NOMO-1 treated with DMSO at 0.1 percent for 48 hours (cell line): ENCODE data around the gene HAPLN2.
A peak's percentile ranks its signal among the peaks of the same experiment; 100 is the strongest.

Experiments used
- DNase-seq: peaks from one replicate; lab custom pipeline; 2025; ENCODE audit not compliant: unreplicated experiment; lab: John Stamatoyannopoulos, UW

Gene HAPLN2

DNA sequence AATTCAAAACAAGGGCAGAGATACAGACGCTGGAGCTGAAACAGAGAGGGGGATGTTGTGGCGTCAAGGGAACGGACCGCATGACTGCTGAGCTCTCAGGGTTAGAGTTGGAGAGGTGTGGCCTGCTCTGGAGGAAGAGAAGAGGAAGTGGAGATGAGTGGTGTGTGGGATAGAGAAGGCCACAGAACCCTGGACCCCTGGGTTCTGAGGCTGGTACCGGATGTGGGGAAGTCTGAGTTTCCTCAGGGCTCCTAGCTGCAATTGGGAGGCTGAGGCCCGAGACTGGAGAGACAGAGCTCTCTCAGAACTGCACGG lies 24.5 kb downstream of the HAPLN2 start:
- peak; percentile 67 for DNase-seq

DNA sequence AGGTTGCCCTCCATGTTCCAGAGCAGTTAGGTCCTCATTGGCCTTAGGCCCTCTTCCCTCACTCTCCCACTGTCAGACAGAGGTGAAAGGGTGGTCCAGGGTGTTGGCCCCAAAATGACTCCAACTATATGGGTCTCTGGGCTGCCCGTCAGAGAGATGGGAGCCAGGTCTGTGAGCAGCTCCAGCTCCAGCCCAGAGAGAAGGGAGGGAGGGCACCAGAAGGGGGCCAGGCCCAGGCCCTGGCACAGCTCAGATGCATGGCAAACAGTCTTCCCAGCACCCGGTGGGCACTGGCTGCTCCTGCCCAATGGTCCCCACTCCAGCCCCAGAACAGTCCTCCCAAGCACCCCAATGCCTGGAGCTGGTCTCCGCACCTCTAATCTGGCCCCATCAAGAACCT lies 24.9 kb downstream of the HAPLN2 start:
- no peak for DNase-seq

DNA sequence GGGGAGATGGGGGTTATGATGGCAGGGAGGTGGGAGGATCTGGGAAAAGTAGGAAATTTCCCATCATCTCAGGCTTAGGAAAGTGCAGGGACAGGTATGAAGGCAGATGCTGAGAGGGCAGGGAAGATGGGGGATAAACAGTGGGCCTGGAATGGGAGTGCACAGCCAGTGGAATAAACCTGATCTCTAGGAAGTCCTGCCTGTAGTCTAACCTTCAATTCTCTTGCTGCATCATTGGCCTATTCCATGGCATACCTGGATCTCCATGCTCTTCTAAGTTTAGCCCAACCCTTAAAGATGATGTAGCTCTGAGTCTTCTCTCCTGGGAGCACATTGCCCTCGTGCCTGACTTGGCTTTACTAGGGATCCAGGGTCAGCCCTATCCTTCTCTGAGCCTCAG lies 25.4 kb downstream of the HAPLN2 start:
- DNase-seq, result no peak

DNA sequence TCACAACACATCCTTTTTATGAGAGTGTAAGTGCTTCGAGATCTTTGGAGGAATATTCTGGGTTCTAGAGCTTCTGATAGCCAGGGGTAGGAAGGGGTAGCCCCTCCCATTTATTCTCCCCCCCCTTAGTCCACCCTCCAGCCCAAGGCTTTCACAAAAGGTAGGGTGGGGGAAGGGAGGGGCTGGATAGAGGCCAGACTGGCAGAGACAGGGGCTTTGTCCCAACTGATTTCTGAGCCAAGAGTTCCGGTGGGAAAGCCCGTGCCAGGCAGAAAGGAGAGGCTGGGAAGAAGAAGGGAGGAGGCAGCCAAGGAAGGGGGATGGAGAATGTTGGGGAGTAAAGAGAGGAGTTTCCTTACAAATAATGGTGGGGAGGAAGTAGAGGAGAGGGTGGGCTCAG lies 25.8 kb downstream of the HAPLN2 start:
- DNase-seq, result no peak

DNA sequence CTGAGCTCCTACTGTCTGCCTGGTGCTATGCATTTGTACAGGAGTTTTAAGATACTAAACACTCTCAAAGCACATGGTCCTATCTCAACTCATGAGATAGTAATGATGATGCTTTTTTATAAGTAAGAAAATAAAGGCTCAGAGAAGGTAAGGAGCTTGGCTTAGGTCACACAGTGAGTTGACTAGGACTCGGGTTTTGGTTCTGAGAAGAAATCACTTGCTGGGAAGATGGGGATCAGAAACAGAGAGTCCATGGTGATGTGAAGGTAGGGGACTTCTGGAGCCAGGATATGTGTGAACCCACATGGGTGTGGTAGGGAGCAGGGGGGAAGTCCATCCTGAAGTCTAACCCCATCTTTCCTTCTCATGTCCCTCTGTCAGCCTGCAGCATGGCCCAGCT lies 26.5 kb downstream of the HAPLN2 start:
- DNase-seq, result no peak

DNA sequence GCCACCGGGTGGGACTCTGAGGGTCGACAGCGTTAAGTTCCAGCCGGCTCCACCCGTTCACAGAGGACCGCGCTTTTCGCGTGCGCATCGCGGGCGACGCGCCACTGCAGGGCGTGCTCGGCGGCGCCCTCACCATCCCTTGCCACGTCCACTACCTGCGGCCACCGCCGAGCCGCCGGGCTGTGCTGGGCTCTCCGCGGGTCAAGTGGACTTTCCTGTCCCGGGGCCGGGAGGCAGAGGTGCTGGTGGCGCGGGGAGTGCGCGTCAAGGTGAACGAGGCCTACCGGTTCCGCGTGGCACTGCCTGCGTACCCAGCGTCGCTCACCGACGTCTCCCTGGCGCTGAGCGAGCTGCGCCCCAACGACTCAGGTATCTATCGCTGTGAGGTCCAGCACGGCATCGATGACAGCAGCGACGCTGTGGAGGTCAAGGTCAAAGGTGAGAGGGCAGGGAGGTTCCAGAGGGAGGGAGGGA lies 27.6 kb downstream of the HAPLN2 start:
- DNase-seq, result no peak

DNA sequence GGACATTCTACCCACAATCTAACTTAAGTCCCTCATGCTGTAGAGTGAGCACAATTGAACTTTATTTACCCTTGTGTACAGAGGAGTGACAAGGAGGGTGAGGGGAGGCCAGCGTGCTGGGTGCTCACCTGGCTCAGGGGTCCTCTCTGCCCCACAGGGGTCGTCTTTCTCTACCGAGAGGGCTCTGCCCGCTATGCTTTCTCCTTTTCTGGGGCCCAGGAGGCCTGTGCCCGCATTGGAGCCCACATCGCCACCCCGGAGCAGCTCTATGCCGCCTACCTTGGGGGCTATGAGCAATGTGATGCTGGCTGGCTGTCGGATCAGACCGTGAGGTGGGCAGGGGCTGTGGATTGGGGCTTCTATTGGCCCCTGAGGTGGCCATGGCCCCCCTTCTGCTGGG lies 28.1 kb downstream of the HAPLN2 start:
- no peak for DNase-seq

DNA sequence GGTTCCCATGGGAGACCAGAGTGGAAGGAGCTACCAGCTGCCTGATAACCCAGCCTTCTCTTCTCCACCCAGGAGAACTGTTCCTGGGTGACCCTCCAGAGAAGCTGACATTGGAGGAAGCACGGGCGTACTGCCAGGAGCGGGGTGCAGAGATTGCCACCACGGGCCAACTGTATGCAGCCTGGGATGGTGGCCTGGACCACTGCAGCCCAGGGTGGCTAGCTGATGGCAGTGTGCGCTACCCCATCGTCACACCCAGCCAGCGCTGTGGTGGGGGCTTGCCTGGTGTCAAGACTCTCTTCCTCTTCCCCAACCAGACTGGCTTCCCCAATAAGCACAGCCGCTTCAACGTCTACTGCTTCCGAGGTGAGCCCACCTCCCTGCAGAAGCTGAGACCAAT lies 29.3 kb downstream of the HAPLN2 start:
- no peak for DNase-seq

DNA sequence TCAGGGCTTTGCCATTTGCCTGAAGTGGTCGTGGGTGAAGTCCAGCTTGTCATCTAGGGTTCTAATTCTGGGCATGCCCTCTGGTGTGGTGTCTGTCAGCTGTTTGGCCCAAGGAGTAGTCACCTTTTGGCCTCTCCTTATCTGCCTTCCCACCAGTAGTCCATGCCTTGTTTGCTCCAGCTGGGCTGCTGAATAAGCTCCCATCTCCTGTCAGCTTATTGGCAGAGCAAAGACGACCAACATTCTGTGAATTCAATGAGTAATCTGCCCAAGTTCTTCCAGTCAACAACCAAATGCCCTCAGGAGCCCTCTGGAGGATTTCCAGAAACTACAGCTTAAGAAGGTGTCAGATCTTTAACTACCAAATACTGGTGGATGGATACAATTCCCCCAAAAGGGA lies 29.7 kb downstream of the HAPLN2 start:
- DNase-seq, result no peak

DNA sequence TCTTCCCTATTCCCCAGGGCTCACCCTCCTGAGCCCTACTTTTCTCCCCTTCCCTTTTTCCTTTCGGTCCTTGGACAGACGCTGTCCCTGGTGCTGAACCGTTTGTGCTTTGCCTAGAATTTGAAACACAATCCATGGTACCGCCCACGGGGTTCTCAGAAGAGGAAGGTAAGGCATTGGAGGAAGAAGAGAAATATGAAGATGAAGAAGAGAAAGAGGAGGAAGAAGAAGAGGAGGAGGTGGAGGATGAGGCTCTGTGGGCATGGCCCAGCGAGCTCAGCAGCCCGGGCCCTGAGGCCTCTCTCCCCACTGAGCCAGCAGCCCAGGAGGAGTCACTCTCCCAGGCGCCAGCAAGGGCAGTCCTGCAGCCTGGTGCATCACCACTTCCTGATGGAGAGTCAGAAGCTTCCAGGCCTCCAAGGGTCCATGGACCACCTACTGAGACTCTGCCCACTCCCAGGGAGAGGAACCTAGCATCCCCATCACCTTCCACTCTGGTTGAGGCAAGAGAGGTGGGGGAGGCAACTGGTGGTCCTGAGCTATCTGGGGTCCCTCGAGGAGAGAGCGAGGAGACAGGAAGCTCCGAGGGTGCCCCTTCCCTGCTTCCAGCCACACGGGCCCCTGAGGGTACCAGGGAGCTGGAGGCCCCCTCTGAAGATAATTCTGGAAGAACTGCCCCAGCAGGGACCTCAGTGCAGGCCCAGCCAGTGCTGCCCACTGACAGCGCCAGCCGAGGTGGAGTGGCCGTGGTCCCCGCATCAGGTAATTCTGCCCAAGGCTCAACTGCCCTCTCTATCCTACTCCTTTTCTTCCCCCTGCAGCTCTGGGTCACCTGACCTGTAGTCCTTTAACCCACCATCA lies 33.1 kb downstream of the HAPLN2 start:
- peak; percentile 13 for DNase-seq

DNA sequence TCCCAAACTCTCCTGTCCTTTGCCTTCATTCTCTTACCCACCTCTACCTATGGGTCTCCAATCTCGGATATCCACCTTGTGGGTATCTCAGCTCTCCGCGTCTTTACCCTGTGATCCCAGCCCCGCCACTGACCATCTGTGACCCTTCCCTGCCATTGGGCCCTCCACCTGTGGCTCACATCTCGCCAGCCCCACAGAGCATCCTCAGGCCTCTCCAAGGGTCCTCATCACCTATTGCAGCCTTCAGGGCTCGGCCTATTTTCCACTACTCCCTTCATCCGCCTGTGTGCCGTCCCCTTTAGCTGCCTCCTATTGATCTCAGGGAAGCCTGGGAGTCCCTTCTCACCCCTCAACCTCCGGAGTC lies 33.8 kb downstream of the HAPLN2 start:
- no peak for DNase-seq

DNA sequence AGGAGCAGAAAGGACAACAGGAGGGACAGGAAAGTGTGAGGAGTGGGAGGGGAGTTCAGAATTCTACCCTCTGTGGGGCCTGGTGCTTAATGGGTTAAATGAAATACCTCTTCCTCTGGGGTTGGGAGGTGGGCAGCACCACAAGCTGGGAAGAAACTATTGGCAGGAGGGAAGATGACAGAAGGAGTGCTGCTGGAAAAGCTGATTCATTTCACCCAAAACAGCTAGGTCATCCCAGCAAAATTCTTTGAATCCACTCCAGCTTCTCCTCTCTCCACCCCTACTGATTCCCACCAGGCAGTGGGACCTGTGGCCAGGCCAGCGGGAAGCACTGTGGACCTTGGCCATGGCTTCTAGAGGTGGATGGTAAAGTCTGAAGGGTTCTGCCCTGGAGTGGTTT lies 35.5 kb downstream of the HAPLN2 start:
- DNase-seq, result no peak

DNA sequence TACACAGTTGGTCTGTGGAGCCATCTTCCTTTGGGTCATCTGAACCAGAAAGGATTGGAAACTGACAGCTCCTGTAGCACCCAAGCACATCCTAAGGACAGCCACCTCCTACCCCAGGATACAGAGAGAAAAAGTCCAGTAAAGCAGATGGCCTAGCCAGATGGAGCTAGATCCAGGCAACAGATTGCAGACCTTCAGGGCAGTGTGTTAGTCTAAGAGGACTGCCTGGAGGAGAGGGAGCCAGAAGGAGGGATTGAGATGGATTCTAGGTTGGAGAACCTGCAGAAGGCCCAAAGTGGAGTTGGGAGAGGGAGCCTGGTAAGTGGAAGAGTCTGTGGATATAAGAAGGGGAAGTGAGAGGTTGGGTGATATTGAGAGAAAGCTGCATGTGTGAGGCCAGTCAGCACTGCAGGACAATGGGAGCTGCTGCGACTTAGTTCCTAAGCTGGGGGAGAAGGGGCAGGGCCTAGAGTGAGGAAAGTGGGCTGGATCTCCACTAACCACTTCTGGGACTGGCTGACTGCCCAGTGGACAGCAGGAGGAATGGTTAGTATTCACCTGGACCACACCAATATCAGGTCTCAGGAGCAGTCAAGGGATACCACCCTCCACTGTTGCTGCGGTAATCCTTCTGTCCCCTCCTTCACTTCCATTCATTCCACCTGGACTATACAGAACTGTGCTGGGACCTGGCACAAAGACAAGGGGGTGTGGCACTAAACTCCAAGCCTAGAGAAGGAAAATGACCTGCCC lies 36.1 kb downstream of the HAPLN2 start:
- peak; percentile 10 for DNase-seq

DNA sequence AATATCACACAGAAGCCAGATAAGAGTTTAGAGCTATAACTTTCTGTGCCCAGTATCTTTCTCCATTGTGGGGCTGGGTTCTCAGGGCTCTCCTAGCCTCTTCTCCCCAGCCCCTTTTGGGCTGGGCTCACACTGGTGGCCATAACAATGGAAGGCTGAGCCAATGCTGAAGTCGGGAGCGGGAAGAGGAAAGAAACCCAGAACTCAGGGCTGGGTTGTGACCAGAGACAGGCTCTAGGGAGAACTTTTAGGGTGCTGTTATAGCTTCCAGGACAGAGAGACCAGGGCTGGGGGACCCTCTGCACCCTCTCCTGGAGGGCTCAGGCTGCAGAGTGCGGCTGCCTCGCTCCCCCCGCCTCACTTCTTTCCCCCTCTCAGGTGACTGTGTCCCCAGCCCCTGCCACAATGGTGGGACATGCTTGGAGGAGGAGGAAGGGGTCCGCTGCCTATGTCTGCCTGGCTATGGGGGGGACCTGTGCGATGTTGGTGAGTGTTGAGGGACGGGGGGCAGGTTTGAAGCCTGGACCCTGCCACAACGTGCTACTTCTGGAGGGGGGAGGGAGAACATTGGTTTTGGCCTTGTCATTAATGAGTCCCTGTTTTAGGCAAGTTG lies 36.8 kb downstream of the HAPLN2 start:
- no peak for DNase-seq

DNA sequence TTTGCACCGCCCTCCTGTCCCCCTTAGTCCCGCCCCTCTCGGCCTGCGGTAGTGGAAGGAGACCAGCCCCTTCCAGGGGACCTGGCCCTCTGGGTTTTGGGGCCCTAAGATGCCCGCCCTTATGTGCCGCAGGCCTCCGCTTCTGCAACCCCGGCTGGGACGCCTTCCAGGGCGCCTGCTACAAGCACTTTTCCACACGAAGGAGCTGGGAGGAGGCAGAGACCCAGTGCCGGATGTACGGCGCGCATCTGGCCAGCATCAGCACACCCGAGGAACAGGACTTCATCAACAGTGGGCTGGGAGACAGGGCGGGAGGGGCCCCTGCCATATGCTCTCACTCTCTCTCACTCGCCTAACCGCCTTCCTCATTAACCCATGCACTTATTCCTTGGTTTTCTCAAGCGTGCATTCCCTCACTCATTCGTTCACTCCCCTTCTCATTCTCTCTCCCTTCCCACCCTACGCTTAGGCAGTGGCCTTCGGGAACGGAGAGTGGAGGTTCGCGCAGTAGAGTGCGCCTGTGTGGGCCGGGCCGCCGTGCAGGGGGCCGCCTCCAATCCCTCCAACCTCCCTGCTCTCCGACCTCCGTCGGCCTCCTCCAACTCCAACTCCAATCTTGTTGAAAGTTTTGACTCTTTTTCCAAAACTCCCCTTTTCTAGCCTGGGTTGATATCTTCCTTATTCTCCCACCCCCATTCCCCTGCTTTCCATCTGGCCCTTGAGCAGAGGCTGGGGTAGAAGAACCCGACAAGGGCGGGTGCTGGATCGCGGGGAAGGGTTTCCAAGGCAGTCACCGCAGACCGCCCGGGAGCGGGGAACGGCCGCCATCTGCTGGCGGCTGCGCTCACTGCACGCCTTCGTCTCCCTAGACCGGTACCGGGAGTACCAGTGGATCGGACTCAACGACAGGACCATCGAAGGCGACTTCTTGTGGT lies 37.9 kb downstream of the HAPLN2 start:
- peak; percentile 8 for DNase-seq

DNA sequence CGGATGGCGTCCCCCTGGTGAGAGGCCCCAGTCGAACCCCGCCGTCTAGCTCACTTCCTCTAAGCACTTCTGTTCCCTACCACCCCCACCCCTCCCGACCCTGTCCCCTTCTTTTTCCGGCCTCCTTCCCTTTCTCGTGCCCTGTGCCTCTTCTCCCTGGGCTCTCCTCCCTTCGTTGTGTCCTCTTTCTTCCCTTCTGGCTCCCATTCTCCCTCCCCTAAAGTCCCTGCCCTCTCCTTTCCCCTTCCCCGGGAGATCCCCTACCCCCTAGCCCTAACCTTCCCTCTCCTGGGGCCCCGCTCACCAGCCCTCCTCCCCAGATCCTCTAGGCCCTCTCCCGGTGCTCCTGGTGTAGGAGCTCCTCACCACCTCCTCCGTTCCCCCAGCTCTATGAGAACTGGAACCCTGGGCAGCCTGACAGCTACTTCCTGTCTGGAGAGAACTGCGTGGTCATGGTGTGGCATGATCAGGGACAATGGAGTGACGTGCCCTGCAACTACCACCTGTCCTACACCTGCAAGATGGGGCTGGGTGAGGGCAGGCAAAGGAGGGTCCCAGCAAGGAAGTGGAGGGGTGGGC lies 38.6 kb downstream of the HAPLN2 start:
- DNase-seq, result no peak

DNA sequence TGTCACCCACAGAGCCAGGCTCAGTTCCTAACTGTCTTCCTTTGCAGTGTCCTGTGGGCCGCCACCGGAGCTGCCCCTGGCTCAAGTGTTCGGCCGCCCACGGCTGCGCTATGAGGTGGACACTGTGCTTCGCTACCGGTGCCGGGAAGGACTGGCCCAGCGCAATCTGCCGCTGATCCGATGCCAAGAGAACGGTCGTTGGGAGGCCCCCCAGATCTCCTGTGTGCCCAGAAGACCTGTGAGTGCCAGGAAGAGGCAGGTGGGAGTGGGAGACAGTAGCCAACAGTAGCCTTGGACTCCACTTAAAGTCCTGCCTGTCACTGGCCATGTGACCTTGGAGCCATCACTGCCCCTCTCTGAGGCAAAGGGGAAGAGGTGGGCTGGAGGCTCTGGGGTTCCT lies 39.3 kb downstream of the HAPLN2 start:
- no peak for DNase-seq

DNA sequence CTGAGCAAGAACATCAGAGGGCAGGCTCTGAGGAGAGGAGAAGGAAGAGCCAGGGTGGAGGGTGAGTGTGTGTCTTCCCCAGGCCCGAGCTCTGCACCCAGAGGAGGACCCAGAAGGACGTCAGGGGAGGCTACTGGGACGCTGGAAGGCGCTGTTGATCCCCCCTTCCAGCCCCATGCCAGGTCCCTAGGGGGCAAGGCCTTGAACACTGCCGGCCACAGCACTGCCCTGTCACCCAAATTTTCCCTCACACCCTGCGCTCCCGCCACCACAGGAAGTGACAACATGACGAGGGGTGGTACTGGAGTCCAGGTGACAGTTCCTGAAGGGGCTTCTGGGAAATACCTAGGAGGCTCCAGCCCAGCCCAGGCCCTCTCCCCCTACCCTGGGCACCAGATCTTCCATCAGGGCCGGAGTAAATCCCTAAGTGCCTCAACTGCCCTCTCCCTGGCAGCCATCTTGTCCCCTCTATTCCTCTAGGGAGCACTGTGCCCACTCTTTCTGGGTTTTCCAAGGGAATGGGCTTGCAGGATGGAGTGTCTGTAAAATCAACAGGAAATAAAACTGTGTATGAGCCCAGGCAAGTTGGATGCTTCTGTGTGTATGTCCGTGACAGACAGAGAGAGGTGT lies 39.8 kb downstream of the HAPLN2 start:
- DNase-seq, result no peak

DNA sequence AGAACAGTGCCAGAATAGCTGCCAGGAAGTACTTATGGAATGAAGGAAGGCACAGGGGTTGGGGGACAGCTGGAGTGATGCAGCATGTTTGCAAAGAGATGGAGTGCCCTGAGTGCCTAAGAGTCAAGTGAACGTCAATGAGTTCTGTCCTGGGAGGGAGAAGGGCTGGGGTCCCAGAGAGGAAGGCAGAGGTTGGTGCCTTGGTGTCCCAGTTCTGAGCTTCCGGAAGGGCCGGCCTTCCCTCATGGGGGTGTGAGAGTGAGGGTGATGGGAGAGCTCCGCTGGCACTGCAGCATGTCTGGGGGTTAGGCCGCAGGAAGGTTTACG lies 40.4 kb downstream of the HAPLN2 start:
- no peak for DNase-seq

DNA sequence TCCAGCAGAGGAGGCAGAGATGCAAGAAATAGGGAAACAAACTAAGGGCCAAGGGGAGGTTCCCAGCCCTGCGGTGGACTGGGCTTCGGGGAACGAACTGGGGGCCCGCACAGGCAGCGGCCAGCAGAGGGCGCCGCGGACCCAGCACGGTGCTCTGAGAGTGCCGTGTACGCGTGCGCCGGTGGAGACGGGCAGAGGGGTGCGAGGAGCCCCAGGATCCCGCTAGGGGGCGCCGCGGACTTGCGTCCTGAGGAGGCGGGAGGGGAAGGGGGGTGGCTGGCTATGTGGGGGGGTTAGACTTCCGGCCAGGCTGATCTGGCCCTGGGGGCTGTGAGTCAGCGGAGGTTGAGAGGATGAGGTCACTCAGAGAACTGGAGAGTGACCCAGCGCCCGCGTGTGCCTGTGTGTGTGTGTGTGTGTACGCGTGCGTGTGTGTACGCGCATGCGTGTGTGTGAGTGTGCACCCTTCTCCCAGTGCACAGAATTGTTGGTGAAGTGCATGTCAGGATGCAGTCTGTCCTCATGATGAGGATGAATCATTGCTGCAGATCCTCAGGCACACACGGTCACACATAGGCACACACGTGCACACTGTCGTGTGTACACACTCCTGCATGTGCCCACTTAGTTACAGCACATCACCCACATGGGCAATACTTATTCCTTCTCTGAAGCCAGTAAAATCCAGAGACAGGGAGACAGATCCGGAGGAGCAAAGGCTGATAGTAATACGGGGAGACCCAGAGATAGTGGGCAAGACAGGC lies 41.0 kb downstream of the HAPLN2 start:
- peak; percentile 93 for DNase-seq
